ENCODE results near the gene HNF1B.
"Not testable (repeated sequence)": the region's sequence is repeated elsewhere in the genome, so short reads cannot be mapped to it uniquely, and the experiment has no call there.

The HNF1B gene

GRCh38 chr17:37788526-37788925, 43.7 kb upstream of the HNF1B start:
- Mint-ChIP-seq H3K4me1 (peaks cover 16% of the 10 kb centered on the region), H3K36me3 (ENCODE audit: low read depth) (no peaks in the 10 kb centered on the region), H3K27me3 (ENCODE audit: low read depth, poor library complexity) (peaks cover 41% of the 10 kb centered on the region), H3K4me3 (no peak overlapping the region), H3K27ac (no peak overlapping the region), H3K9me3 (peaks cover 8% of the 10 kb centered on the region)
- TF ChIP-seq CTCF (IDR thresholded peaks at IDR 0.05) = no peak
- no peak for DNase-seq

GRCh38 chr17:37787055-37787757, 42.3 kb upstream of the HNF1B start:
- Mint-ChIP-seq H3K27me3 (ENCODE audit: low read depth, poor library complexity) (peaks cover 45% of the 10 kb centered on the region), H3K4me3 (no peak overlapping the region)
- no peak for DNase-seq

GRCh38 chr17:37786481-37786880, 41.6 kb upstream of the HNF1B start:
- no peak overlapping the region for H3K4me3 Mint-ChIP-seq
- no peak for DNase-seq
- H3K36me3 Mint-ChIP-seq (ENCODE audit: low read depth) = no peaks in the 10 kb centered on the region
- peaks cover 6% of the 10 kb centered on the region for H3K4me1 Mint-ChIP-seq
- peaks cover 48% of the 10 kb centered on the region for H3K27me3 Mint-ChIP-seq (ENCODE audit: low read depth, poor library complexity)
- peaks cover 8% of the 10 kb centered on the region for H3K9me3 Mint-ChIP-seq
- no peak for TF ChIP-seq CTCF (IDR thresholded peaks at IDR 0.05)
- no peak overlapping the region for H3K27ac Mint-ChIP-seq

More at GRCh38 chr17:37787055-37787757, 42.3 kb upstream of the HNF1B start:
- no peak for TF ChIP-seq CTCF (IDR thresholded peaks at IDR 0.05)
- Mint-ChIP-seq H3K4me1 (peaks cover 12% of the 10 kb centered on the region), H3K36me3 (ENCODE audit: low read depth) (no peaks in the 10 kb centered on the region), H3K27ac (no peak overlapping the region), H3K9me3 (peaks cover 8% of the 10 kb centered on the region)

- H3K4me3 Mint-ChIP-seq; DNase-seq; H3K4me1 Mint-ChIP-seq; H3K27ac Mint-ChIP-seq; H3K36me3 Mint-ChIP-seq (ENCODE audit: low read depth); H3K9me3 Mint-ChIP-seq: not testable (repeated sequence)
- peaks cover 35% of the 10 kb centered on the region for H3K27me3 Mint-ChIP-seq (ENCODE audit: low read depth, poor library complexity)
Observed at GRCh38 chr17:37782460-37782859, 37.6 kb upstream of the HNF1B start.

GRCh38 chr17:37781451-37781850, 36.6 kb upstream of the HNF1B start:
- Mint-ChIP-seq H3K9me3 (peaks cover 8% of the 10 kb centered on the region), H3K27ac (no peak overlapping the region), H3K36me3 (ENCODE audit: low read depth) (no peaks in the 10 kb centered on the region), H3K27me3 (ENCODE audit: low read depth, poor library complexity) (peaks cover 30% of the 10 kb centered on the region), H3K4me3 (no peak overlapping the region), H3K4me1 (no peaks in the 10 kb centered on the region)
- TF ChIP-seq CTCF (IDR thresholded peaks at IDR 0.05) = no peak
- no peak for DNase-seq

GRCh38 chr17:37779554-37779953, 34.7 kb upstream of the HNF1B start:
- no peaks in the 10 kb centered on the region for H3K36me3 Mint-ChIP-seq (ENCODE audit: low read depth)
- H3K9me3 Mint-ChIP-seq = peaks cover 8% of the 10 kb centered on the region
- no peaks in the 10 kb centered on the region for H3K4me1 Mint-ChIP-seq
- no peak for DNase-seq
- H3K27ac Mint-ChIP-seq = no peak overlapping the region
- no peak overlapping the region for H3K4me3 Mint-ChIP-seq
- H3K27me3 Mint-ChIP-seq (ENCODE audit: low read depth, poor library complexity) = peaks cover 28% of the 10 kb centered on the region
- TF ChIP-seq CTCF (IDR thresholded peaks at IDR 0.05) = no peak

Measured in nephron progenitor cell (in vitro differentiated cells).